CD8-positive, alpha-beta memory T cell (primary cell): Measurements from ENCODE around the gene PAPSS2. TPM values are rescaled to one million over a fixed set of nuclear protein-coding genes. Genes with fewer than 3 reads are reported as not detected.
"Not testable (repeated sequence)": the region's sequence is repeated elsewhere in the genome, so short reads cannot be mapped to it uniquely, and the experiment has no call there.

Experiments
- CTCF ChIA-PET: fragments of 350-600 bp; sonication (Branson Sonifier 250); formaldehyde crosslinking; loops from one replicate; lab custom pipeline; 2021; ENCODE audit warnings: antibody characterized with exemption; lab: Charles Lee
- POLR2A ChIA-PET: fragments of 350-600 bp; sonication (Branson Sonifier 250); formaldehyde crosslinking; loops from one replicate; lab custom pipeline; 2021; ENCODE audit warnings: antibody characterized with exemption; lab: Charles Lee
- DNase-seq, 5 donors: peaks; one replicate each; pipeline versions ENCODE4 v3.0.0 to v3.0.0-alpha.2; 2020 to 2022; ENCODE audit warnings: mixed read lengths in 1 of 5
- H3K27ac ChIP-seq: one replicate; pipeline ENCODE4 v1.7.0; 2013; ENCODE audit warnings: low read depth, mild to moderate bottlenecking, low read length, moderate library complexity
- H3K27me3 ChIP-seq: 2 replicates; pipeline ENCODE4 v1.7.0; 2013; ENCODE audit warnings: low read length, mild to moderate bottlenecking; ENCODE audit not compliant: insufficient read depth, poor library complexity, severe bottlenecking
- H3K36me3 ChIP-seq: 2 replicates; pipeline ENCODE4 v1.7.0; 2013; ENCODE audit warnings: mild to moderate bottlenecking, low read length, moderate library complexity; ENCODE audit not compliant: insufficient read depth
- H3K4me1 ChIP-seq: 2 replicates; pipeline ENCODE4 v1.7.0; 2013; ENCODE audit warnings: mild to moderate bottlenecking, low read length, moderate library complexity; ENCODE audit not compliant: insufficient read depth
- H3K4me3 ChIP-seq: 2 replicates; pipeline ENCODE4 v1.7.0; 2013; ENCODE audit warnings: mild to moderate bottlenecking, low read length
- H3K9me3 ChIP-seq: 2 replicates; pipeline ENCODE4 v1.7.0; 2013; ENCODE audit warnings: mild to moderate bottlenecking, low read length
- H3K27ac Mint-ChIP-seq, 8 donors: one replicate each; pipeline ENCODE4 v1.8.0; 2020 to 2021; ENCODE audit warnings: mixed read lengths in 8 of 8, mild to moderate bottlenecking in 6 of 8, inconsistent platforms in 3 of 8, moderate library complexity in 3 of 8
- H3K27me3 Mint-ChIP-seq, 2 donors: one replicate each; pipeline ENCODE4 v1.8.0; 2020 to 2021; ENCODE audit warnings: mixed read lengths in 2 of 2, mild to moderate bottlenecking in 1 of 2, moderate library complexity in 1 of 2
- H3K36me3 Mint-ChIP-seq, 3 donors: one replicate each; pipeline ENCODE4 v1.8.0; 2020 to 2021; ENCODE audit warnings: mixed read lengths in 3 of 3, inconsistent platforms in 1 of 3, mild to moderate bottlenecking in 1 of 3
- H3K4me1 Mint-ChIP-seq, 3 donors: one replicate each; pipeline ENCODE4 v1.8.0; 2020 to 2021; ENCODE audit warnings: mixed read lengths in 3 of 3, inconsistent platforms in 1 of 3, mild to moderate bottlenecking in 1 of 3
- H3K4me3 Mint-ChIP-seq, 7 donors: one replicate each; pipeline ENCODE4 v1.8.0; 2020 to 2021; ENCODE audit warnings: mixed read lengths in 7 of 7, mild to moderate bottlenecking in 6 of 7, moderate library complexity in 4 of 7, inconsistent platforms in 2 of 7
- H3K9me3 Mint-ChIP-seq, 5 donors: one replicate each; pipeline ENCODE4 v1.8.0; 2020 to 2022; ENCODE audit warnings: mixed read lengths in 5 of 5, mild to moderate bottlenecking in 3 of 5, moderate library complexity in 2 of 5, inconsistent platforms in 1 of 5
- polyA plus RNA-seq: library from polyadenylated mRNA; unstranded; fragments of 300-500 nt; fragmentation: Illumina TruSeq; gene quantifications from one replicate; pipeline ENCODE4 v1.2.3, GENCODE V29; 2021
- total RNA-seq, 2 experiments: library from RNA; stranded (reverse); gene quantifications; one replicate each; pipeline ENCODE4 v1.2.3, GENCODE V29; 2021

PAPSS2 gene
- total and polyA plus RNA-seq, 3 experiments from 2014 or later, result 0.08 to 0.46 (median 0.18) TPM

DNA sequence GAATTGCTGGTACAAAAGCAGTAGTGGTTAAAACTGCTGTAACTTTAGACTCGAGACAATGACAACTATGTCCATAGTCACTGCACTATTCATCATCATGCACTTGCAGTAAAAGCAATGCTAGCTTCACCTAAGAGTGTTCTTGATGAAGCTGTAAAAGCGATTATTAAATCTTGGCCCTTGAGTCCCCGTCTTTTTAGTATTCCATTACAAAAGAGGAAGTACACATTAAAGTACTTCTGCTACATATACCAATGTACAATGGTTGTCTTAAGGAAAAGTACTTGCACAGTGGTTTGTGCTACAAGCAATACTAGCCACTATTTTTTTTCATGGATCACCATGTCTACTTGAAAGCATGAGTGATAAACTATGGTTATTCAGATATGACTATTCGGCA, 80.0 kb downstream of the PAPSS2 start:
- CTCF ChIA-PET, result no interaction called here
- Mint-ChIP-seq H3K4me3 (no peak overlapping the region), H3K4me1 (no peaks in the 10 kb centered on the region), H3K36me3 (no peaks in the 10 kb centered on the region), H3K9me3 (no peaks in the 10 kb centered on the region), H3K27ac (no peak overlapping the region), H3K27me3 (peaks cover 19 to 26% of the 10 kb centered on the region in 2 donors)
- POLR2A ChIA-PET, result no interaction called here
- DNase-seq, result no peak
- Histone ChIP-seq H3K36me3 (no peaks in the 10 kb centered on the region), H3K9me3 (no peaks in the 10 kb centered on the region), H3K4me1 (no peaks in the 10 kb centered on the region), H3K4me3 (no peak overlapping the region), H3K27me3 (no peaks in the 10 kb centered on the region), H3K27ac (no peak overlapping the region)

- Histone ChIP-seq H3K27ac (no peak overlapping the region), H3K4me1 (no peaks in the 10 kb centered on the region), H3K4me3 (no peak overlapping the region), H3K27me3 (no peaks in the 10 kb centered on the region), H3K36me3 (no peaks in the 10 kb centered on the region), H3K9me3 (no peaks in the 10 kb centered on the region)
- Mint-ChIP-seq H3K27ac (no peak overlapping the region), H3K9me3 (no peaks in the 10 kb centered on the region), H3K4me1 (no peaks in the 10 kb centered on the region), H3K27me3 (peaks cover 16 to 25% of the 10 kb centered on the region in 2 donors), H3K36me3 (no peaks in the 10 kb centered on the region), H3K4me3 (no peak overlapping the region)
- CTCF ChIA-PET, result no interaction called here
- no peak for DNase-seq
- POLR2A ChIA-PET, result no interaction called here
These were observed 80.6 kb downstream of the PAPSS2 start for GRCh38 chr10:87740254-87740655.

GRCh38 chr10:87742992-87743610, 83.4 kb downstream of the PAPSS2 start:
- H3K9me3 Mint-ChIP-seq, H3K27me3 ChIP-seq, POLR2A ChIA-PET, H3K27ac Mint-ChIP-seq, CTCF ChIA-PET, H3K36me3 Mint-ChIP-seq, H3K27ac ChIP-seq, H3K9me3 ChIP-seq, H3K4me3 ChIP-seq, H3K36me3 ChIP-seq, H3K4me1 Mint-ChIP-seq, H3K4me1 ChIP-seq, DNase-seq, H3K4me3 Mint-ChIP-seq: not testable (repeated sequence)
- peaks cover 6 to 11% of the 10 kb centered on the region in 2 donors for H3K27me3 Mint-ChIP-seq

DNA sequence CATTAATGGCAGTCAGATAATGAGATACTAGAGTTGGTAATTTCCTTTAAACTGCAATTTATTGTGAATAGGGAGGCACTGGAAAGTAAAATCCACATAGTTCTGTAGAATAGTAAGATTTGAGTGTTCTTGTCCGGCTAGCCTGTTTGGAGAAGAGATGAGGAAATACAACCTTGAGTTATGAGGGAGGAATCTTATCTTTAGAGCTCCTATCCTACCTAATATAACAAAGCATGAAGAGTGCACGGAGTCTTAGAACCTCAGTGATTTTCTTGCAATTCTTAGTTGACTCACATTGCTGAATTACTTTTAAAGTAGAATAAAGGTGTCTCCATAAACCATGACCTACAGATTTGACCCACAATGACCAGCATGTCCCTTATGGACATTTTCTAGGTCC, 84.9 kb downstream of the PAPSS2 start:
- DNase-seq, result no peak
- Histone ChIP-seq H3K36me3 (no peaks in the 10 kb centered on the region), H3K4me1 (no peaks in the 10 kb centered on the region), H3K27ac (no peak overlapping the region), H3K27me3 (no peaks in the 10 kb centered on the region), H3K4me3 (no peak overlapping the region), H3K9me3 (no peaks in the 10 kb centered on the region)
- no peaks in the 10 kb centered on the region for H3K9me3 Mint-ChIP-seq
- H3K36me3 Mint-ChIP-seq, result no peaks in the 10 kb centered on the region
- ChIA-PET POLR2A (no interaction called here), CTCF (no interaction called here)
- no peak overlapping the region for H3K27ac Mint-ChIP-seq
- H3K4me3 Mint-ChIP-seq, result no peak overlapping the region
- no peaks in the 10 kb centered on the region for H3K4me1 Mint-ChIP-seq
- peaks cover 1 to 6% of the 10 kb centered on the region in 2 donors for H3K27me3 Mint-ChIP-seq

GRCh38 chr10:87746911-87747310, 87.2 kb downstream of the PAPSS2 start:
- Mint-ChIP-seq H3K4me1 (peaks cover 0 to 6% (median 6%) of the 10 kb centered on the region in 3 donors), H3K9me3 (no peaks in the 10 kb centered on the region), H3K27me3 (no peaks in the 10 kb centered on the region), H3K4me3 (no peak overlapping the region), H3K36me3 (peaks cover 0 to 1% (median 0%) of the 10 kb centered on the region in 3 donors), H3K27ac (no peak overlapping the region)
- Histone ChIP-seq H3K27ac (no peak overlapping the region), H3K36me3 (no peaks in the 10 kb centered on the region), H3K4me3 (no peak overlapping the region), H3K4me1 (no peaks in the 10 kb centered on the region), H3K9me3 (no peaks in the 10 kb centered on the region), H3K27me3 (no peaks in the 10 kb centered on the region)
- POLR2A ChIA-PET, result no interaction called here
- DNase-seq, result no peak
- CTCF ChIA-PET, result no interaction called here

DNA sequence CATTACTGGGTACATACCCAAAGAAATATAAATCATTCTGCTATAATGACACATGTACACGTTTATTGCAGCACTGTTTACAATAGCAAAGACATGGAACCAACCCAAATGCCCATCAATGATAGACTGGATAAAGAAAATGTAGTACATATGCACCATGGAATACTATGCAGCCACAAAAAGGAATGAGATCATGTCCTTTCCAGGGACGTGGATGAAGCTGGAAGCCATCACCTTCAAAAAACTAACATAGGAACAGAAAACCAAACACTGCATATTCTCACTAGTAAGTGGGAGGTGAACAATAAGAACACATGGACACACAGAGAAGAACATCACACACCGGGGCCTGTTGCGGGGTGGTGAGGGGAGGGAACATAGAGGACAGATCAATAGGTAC, 88.6 kb downstream of the PAPSS2 start:
- H3K9me3 ChIP-seq, H3K27ac ChIP-seq, H3K4me1 Mint-ChIP-seq, H3K36me3 ChIP-seq, H3K27ac Mint-ChIP-seq, CTCF ChIA-PET, H3K27me3 ChIP-seq, H3K27me3 Mint-ChIP-seq, H3K4me1 ChIP-seq, POLR2A ChIA-PET, DNase-seq, H3K4me3 Mint-ChIP-seq, H3K4me3 ChIP-seq, H3K9me3 Mint-ChIP-seq: not testable (repeated sequence)
- peaks cover 0 to 14% (median 0%) of the 10 kb centered on the region in 3 donors for H3K36me3 Mint-ChIP-seq

GRCh38 chr10:87750001-87750671, 90.5 kb downstream of the PAPSS2 start:
- CTCF ChIA-PET, result interaction anchor here (1.3 kb wide), 1 partner anchor 10 kb away, joined by 5 read pairs; no protein-coding TSS in a partner anchor
- Histone ChIP-seq H3K9me3 (no peaks in the 10 kb centered on the region), H3K4me3 (no peak overlapping the region), H3K4me1 (no peaks in the 10 kb centered on the region), H3K27ac (no peak overlapping the region), H3K36me3 (no peaks in the 10 kb centered on the region), H3K27me3 (no peaks in the 10 kb centered on the region)
- H3K27ac Mint-ChIP-seq, result peak overlapping the region in 4 of 8 donors; percentile 2 to 89 (median 34)
- H3K27me3 Mint-ChIP-seq, result no peaks in the 10 kb centered on the region
- no peaks in the 10 kb centered on the region for H3K9me3 Mint-ChIP-seq
- DNase-seq, result no peak
- POLR2A ChIA-PET, result no interaction called here
- no peak overlapping the region for H3K4me3 Mint-ChIP-seq
- peaks cover 0 to 29% (median 4%) of the 10 kb centered on the region in 3 donors for H3K36me3 Mint-ChIP-seq
- peaks cover 0 to 9% (median 6%) of the 10 kb centered on the region in 3 donors for H3K4me1 Mint-ChIP-seq

GRCh38 chr10:87750817-87751216, 91.1 kb downstream of the PAPSS2 start:
- no peaks in the 10 kb centered on the region for H3K27me3 Mint-ChIP-seq
- Histone ChIP-seq H3K9me3 (no peaks in the 10 kb centered on the region), H3K27ac (no peak overlapping the region), H3K27me3 (no peaks in the 10 kb centered on the region), H3K4me1 (no peaks in the 10 kb centered on the region), H3K4me3 (no peak overlapping the region), H3K36me3 (peaks cover 1% of the 10 kb centered on the region)
- no peaks in the 10 kb centered on the region for H3K9me3 Mint-ChIP-seq
- DNase-seq, result no peak
- H3K27ac Mint-ChIP-seq, result peak overlapping the region in 1 of 8 donors; percentile 24
- ChIA-PET CTCF (interaction anchor here (1.3 kb wide), 1 partner anchor 9 kb away, joined by 5 read pairs; no protein-coding TSS in a partner anchor), POLR2A (no interaction called here)
- H3K36me3 Mint-ChIP-seq, result peaks cover 0 to 36% (median 5%) of the 10 kb centered on the region in 3 donors
- no peak overlapping the region for H3K4me3 Mint-ChIP-seq
- H3K4me1 Mint-ChIP-seq, result peaks cover 0 to 9% (median 6%) of the 10 kb centered on the region in 3 donors
